Skeletal muscle tissue (tissue), 4 donors: Measurements from ENCODE around the gene PRR9. TPM values are rescaled to one million over a fixed set of nuclear protein-coding genes. Genes with fewer than 3 reads are reported as not detected.
"Not testable (repeated sequence)": the region's sequence is repeated elsewhere in the genome, so short reads cannot be mapped to it uniquely, and the experiment has no call there.

Experiments
- H3K27ac ChIP-seq: one replicate; pipeline ENCODE4 v1.7.0; 2013; ENCODE audit warnings: mild to moderate bottlenecking, low read depth, low read length, inconsistent platforms
- H3K27me3 ChIP-seq, 3 donors: one replicate each; pipeline ENCODE4 v1.7.0; 2013; ENCODE audit warnings: low read length in 3 of 3; ENCODE audit not compliant: control insufficient read depth in 3 of 3, insufficient read depth in 3 of 3
- H3K36me3 ChIP-seq, 3 donors: one replicate each; pipeline ENCODE4 v1.7.0; 2013; ENCODE audit warnings: low read length in 3 of 3; ENCODE audit not compliant: control insufficient read depth in 3 of 3, insufficient read depth in 3 of 3
- H3K4me1 ChIP-seq, 3 donors: one replicate each; pipeline ENCODE4 v1.7.0; 2013; ENCODE audit warnings: low read length in 3 of 3, mild to moderate bottlenecking in 3 of 3; ENCODE audit not compliant: control insufficient read depth in 3 of 3, insufficient read depth in 3 of 3
- H3K4me3 ChIP-seq, 3 donors: one replicate each; pipeline ENCODE4 v1.7.0; 2013; ENCODE audit warnings: low read length in 3 of 3
- H3K9ac ChIP-seq, 3 donors: one replicate each; pipeline ENCODE4 v1.7.0; 2013; ENCODE audit warnings: low read length in 3 of 3, mild to moderate bottlenecking in 3 of 3, moderate library complexity in 2 of 3, low read depth in 1 of 3
- H3K9me3 ChIP-seq, 3 donors: one replicate each; pipeline ENCODE4 v1.7.0; 2013; ENCODE audit warnings: low read length in 3 of 3; ENCODE audit not compliant: control insufficient read depth in 3 of 3
- total RNA-seq: library from RNA; depleted of rRNA; stranded (reverse); fragments of >200 nt; gene quantifications from one replicate; pipeline ENCODE4 v1.2.3, GENCODE V29; 2014
- donor health status: Osteomylitis.

PRR9 gene, protein sequence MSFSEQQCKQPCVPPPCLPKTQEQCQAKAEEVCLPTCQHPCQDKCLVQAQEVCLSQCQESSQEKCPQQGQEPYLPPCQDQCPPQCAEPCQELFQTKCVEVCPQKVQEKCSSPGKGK
- total RNA-seq, result not detected

DNA sequence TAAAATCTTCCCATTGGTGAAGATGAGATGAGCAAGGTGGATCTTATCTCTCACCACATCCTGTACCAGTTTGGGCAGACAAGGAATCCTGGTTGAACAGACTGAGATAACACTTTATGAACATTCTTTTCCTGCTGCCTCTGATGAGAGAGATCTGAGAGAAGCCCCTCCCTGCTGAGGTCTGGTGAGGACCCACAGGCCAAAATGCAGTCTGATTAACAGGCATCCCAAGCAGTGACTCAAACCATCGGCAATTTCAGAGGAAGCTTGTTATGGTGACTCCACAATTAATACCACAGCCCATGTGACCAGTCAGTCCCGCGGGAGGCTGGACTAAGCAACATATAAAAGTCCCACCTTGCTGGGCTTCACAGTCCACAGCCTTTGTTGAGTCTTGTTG is at the start of gene PRR9:
Gene PRR9, plus strand, starts transcription at position 373 of the 400 bp plus-strand sequence. CDS start 561 bp downstream, outside the sequence.
- H3K9ac ChIP-seq, result no peak within 1 kb of the TSS
- H3K27me3 ChIP-seq, result peaks cover 0 to 5% (median 0%) of the 10 kb centered on the region in 3 donors
- H3K36me3 ChIP-seq, result no peaks in the 10 kb centered on the region
- H3K27ac ChIP-seq, result no peak within 1 kb of the TSS
- H3K4me3 ChIP-seq, result no peak within 1 kb of the TSS
- no peaks in the 10 kb centered on the region for H3K9me3 ChIP-seq
- H3K4me1 ChIP-seq, result no peaks in the 10 kb centered on the region

DNA sequence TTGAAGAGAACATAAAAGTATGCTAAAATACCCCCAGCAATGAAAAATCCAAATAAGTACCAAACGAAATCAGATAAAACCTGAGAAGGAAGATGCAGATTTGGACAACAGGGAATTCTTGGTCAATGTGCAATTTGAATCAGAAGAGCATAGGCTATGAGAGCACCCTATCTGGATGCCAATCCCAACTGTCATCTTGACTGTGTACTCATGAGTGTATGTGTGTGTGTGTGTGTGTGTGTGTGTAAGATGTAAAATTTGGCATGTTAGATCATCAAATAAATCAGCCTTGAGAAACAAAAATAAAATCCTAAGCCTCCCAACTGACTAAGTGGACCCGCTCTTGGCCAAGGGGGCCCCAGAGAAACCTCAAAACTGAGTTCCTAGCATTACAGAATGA is 48.7 kb upstream of the PRR9 start:
- Histone ChIP-seq H3K36me3 (no peaks in the 10 kb centered on the region), H3K27me3 (peaks cover 0 to 2% (median 0%) of the 10 kb centered on the region in 3 donors), H3K27ac (no peak overlapping the region), H3K9me3 (no peaks in the 10 kb centered on the region), H3K4me3 (no peak overlapping the region), H3K9ac (no peak overlapping the region), H3K4me1 (no peaks in the 10 kb centered on the region)

DNA sequence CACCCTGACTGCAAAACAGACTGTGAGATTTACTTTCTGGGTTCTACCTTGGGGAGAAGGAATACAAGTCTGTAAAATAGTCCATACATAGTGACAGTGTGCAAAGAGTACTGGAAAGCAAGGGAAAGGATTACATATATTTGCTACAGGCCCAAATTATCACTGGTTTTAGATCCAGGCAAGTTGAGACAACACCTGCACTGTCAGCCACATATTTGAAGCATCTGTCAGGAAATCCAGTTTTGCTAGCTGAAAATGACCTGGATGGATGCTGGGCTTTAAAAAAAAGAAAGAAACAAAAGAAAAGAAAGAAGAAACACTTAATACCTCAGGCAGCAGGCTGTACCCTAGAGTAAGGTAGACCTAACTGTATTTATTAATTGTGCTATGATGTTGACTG is 42.8 kb upstream of the PRR9 start:
- no peaks in the 10 kb centered on the region for H3K4me1 ChIP-seq
- H3K9me3 ChIP-seq, result peaks cover 0 to 2% (median 0%) of the 10 kb centered on the region in 3 donors
- no peak overlapping the region for H3K4me3 ChIP-seq

DNA sequence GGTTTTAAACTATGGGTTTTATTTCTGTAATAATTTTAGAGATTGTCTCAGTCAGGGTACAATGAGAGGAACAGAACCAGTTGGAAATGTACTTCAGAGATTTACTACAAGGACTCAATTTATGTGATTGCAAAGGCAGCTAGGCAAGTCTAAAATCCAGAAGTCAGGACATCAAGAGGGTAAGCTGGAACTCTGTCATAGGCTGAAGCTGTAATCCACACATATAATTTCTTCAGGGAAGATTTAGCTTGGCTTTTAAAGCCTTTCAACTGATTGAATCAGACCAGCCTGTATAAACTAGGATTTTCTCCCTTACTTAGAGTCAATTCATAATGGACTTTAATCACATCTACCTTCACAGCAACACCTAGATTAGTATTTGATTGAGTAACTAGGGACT is 38.5 kb upstream of the PRR9 start:
- H3K27ac ChIP-seq, result no peak overlapping the region
- no peaks in the 10 kb centered on the region for H3K36me3 ChIP-seq
- H3K4me3 ChIP-seq, result no peak overlapping the region
- no peak overlapping the region for H3K9ac ChIP-seq
- H3K27me3 ChIP-seq, result no peaks in the 10 kb centered on the region
- no peaks in the 10 kb centered on the region for H3K4me1 ChIP-seq
- peaks cover 0 to 2% (median 0%) of the 10 kb centered on the region in 3 donors for H3K9me3 ChIP-seq

More for the DNA sequence above, 42.8 kb upstream of the PRR9 start:
- no peak overlapping the region for H3K9ac ChIP-seq
- H3K27ac ChIP-seq, result no peak overlapping the region
- no peaks in the 10 kb centered on the region for H3K36me3 ChIP-seq
- peaks cover 0 to 2% (median 0%) of the 10 kb centered on the region in 3 donors for H3K27me3 ChIP-seq

DNA sequence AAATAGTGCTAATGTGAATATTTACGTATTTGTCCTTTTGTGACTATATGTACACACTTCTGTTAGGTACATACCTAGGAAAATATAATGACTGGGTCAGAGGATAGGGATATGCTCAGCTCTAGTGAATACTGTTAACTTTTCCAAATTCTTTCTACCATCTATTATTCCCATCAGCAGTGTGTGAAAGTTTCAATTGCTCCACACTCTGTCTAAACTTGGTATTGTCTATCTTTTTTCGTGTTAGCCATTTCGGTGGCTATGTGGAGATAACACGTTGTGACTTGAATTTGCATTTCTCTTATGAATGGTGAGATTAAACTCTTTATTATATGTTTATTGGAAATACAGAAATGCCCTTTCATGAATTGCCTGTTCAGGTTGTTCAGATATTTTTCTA is 36.8 kb upstream of the PRR9 start:
- H3K27ac ChIP-seq, result no peak overlapping the region
- H3K4me3 ChIP-seq, result no peak overlapping the region
- no peaks in the 10 kb centered on the region for H3K36me3 ChIP-seq
- H3K4me1 ChIP-seq, result no peaks in the 10 kb centered on the region
- H3K27me3 ChIP-seq, result no peaks in the 10 kb centered on the region
- no peak overlapping the region for H3K9ac ChIP-seq
- peaks cover 0 to 2% (median under 1%) of the 10 kb centered on the region in 3 donors for H3K9me3 ChIP-seq

DNA sequence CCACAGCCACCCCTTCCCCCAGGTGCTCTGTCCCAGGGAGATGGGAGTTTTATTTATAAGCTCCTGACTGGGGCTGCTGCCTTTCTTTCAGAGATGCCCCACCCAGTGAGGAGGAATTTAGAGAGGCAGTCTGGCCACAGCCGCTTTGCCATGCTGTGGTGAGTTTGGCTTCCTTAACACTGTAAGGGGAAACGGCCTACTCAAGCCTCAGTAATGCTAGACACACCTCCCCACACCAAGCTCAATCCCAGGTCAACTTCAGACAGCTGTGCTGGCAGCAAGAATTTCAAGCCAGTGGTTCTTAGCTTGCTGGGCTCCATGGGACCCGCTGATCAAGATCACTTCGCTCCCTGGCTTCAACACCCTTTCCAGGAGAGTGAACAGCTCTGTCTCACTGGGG is 29.1 kb upstream of the PRR9 start:
- not testable (repeated sequence) for H3K27ac ChIP-seq, H3K9ac ChIP-seq, H3K4me3 ChIP-seq, H3K9me3 ChIP-seq, H3K36me3 ChIP-seq, H3K27me3 ChIP-seq, H3K4me1 ChIP-seq

DNA sequence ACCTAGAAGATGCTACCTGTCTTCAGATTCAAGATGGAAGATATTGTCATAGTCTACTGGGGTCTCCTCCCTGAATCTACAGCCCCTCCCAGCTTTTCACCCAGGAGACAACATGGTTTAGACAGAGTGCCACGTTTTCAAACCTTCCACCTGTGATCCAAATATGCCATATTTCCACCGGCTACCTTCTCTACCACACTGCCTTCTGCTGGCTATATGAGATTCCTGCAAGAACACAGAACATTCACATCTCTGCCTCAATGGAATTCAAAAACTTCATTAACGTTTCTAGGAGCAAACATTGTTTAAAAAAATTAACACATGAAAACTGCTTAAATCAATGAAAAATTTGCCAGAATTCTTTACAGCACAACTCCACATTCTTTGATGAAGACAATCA is 27.0 kb upstream of the PRR9 start:
- Histone ChIP-seq H3K27ac (no peak overlapping the region), H3K9me3 (peaks cover 0 to 3% (median 0%) of the 10 kb centered on the region in 3 donors), H3K4me3 (no peak overlapping the region), H3K27me3 (peaks cover 0 to 4% (median 3%) of the 10 kb centered on the region in 3 donors), H3K4me1 (no peaks in the 10 kb centered on the region), H3K36me3 (no peaks in the 10 kb centered on the region), H3K9ac (no peak overlapping the region)

DNA sequence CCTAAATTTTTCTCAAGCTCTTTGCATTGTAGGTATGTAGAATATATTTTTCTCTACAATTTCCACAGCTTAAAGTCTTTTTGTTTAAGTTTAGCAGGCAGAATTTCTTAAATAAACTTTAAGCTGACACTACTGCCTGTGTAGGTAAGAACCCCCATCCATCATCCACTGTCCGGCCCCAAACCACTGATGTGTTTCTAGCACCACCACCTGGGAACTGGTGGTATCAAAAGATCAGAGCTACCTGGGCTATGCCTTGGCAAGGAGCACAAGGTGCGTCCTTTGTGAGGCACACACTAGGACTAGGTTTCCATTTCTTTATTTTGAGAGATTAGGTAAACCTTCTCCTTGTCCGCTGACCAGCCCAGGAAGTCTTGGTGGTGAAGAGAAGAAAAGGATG is 24.7 kb upstream of the PRR9 start:
- Histone ChIP-seq H3K4me1 (no peaks in the 10 kb centered on the region), H3K27ac (no peak overlapping the region), H3K4me3 (no peak overlapping the region), H3K9ac (no peak overlapping the region), H3K27me3 (peaks cover 0 to 4% (median 3%) of the 10 kb centered on the region in 3 donors), H3K36me3 (no peaks in the 10 kb centered on the region), H3K9me3 (no peaks in the 10 kb centered on the region)

DNA sequence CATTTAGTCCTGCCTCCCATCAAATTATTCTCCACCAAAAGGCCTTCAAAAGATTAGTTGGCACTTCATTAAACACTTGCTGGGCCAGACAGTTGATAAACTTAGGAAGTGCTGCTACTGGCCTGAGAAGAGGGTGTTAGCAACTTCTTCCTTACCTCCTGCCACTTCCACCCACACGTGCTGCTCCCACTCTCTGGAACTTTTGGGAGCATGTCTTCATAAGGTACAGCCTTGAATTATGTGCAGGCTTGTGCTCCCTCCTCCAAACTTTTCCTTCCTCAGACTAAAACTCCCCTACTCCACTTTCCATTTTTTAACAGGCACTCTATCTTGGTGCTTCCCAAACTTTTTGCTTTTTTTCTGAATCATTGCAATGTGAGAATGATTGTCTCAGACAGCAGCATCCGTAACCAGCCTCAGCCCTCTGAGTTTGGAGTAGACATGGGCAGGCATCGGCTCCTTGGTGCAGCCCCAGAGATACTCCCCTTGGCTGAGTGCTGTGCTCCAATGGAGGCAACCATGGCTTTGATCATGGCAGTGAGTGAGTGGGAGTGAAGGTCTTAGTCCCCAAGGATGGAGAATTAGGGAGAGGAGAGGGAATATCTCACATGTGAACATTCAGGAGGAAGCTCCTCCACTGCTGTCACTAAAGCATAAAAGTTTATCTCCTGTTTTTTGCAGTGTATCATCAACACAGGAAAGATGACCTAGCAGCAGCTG is 22.9 kb upstream of the PRR9 start:
- Histone ChIP-seq H3K36me3 (no peaks in the 10 kb centered on the region), H3K27ac (no peak overlapping the region), H3K9ac (no peak overlapping the region), H3K27me3 (peaks cover 0 to 13% (median 3%) of the 10 kb centered on the region in 3 donors), H3K4me3 (no peak overlapping the region), H3K4me1 (no peaks in the 10 kb centered on the region), H3K9me3 (no peaks in the 10 kb centered on the region)

DNA sequence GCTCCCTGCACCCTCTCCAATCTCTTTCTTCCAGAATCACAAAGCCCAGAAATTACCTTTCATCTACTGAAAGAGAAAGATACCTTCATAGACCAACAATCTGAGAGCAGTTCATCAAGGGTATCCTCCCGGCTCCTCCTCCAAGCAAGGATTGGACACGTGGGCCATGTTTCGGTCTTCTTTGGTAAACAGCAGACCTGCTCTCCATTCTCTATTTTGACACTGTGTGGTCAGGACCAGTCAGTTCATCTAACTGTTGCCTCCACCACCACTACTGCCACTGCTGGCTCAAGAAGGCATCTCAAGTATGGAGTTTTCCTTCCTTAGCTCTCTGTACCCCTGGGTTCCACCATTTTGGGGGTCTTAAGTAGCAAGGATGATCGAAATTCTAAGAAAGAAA is 22.2 kb upstream of the PRR9 start:
- Histone ChIP-seq H3K4me3 (no peak overlapping the region), H3K9me3 (no peaks in the 10 kb centered on the region), H3K27ac (no peak overlapping the region), H3K27me3 (peaks cover 0 to 13% (median 3%) of the 10 kb centered on the region in 3 donors), H3K4me1 (no peaks in the 10 kb centered on the region), H3K36me3 (no peaks in the 10 kb centered on the region), H3K9ac (no peak overlapping the region)
